Smooth muscle cell (in vitro differentiated cells): ENCODE measurements around the gene MACIR. TPM values are rescaled to one million over a fixed set of nuclear protein-coding genes. Genes with fewer than 3 reads are reported as not detected.

Experiments
- DNase-seq: peaks from one replicate; lab custom pipeline; 2025; ENCODE audit not compliant: unreplicated experiment; lab: John Stamatoyannopoulos, UW
- H2AFZ ChIP-seq: fragments of 200-600 bp; sonication (generic); 2 replicates; pipeline ENCODE4 v1.6.0; 2016; ENCODE audit warnings: antibody characterized with exemption, low read depth, mild to moderate bottlenecking
- H3F3A ChIP-seq: fragments of 200-600 bp; sonication (generic); 2 replicates; pipeline ENCODE4 v1.6.0; 2017; ENCODE audit warnings: antibody characterized with exemption, low read depth
- H3K27ac ChIP-seq: fragments of 200-600 bp; sonication (generic); 2 replicates; pipeline ENCODE4 v1.5.1; 2016; ENCODE audit warnings: low read depth, mild to moderate bottlenecking
- H3K27me3 ChIP-seq: fragments of 200-600 bp; sonication (generic); 2 replicates; pipeline ENCODE4 v1.6.1; 2016; ENCODE audit warnings: low read depth, mild to moderate bottlenecking
- H3K36me3 ChIP-seq: fragments of 200-600 bp; sonication (generic); 2 replicates; pipeline ENCODE4 v1.5.1; 2016; ENCODE audit warnings: low read depth
- H3K4me1 ChIP-seq: fragments of 200-600 bp; sonication (generic); 2 replicates; pipeline ENCODE4 v1.5.1; 2016; ENCODE audit warnings: low read depth
- H3K4me2 ChIP-seq: fragments of 200-600 bp; sonication (generic); 2 replicates; pipeline ENCODE4 v1.6.0; 2016; ENCODE audit warnings: mild to moderate bottlenecking
- H3K4me3 ChIP-seq: fragments of 200-600 bp; sonication (generic); 2 replicates; pipeline ENCODE4 v1.5.1; 2016; ENCODE audit warnings: mild to moderate bottlenecking
- H3K79me2 ChIP-seq: fragments of 200-600 bp; sonication (generic); 2 replicates; pipeline ENCODE4 v1.6.0; 2016; ENCODE audit warnings: low read depth, mild to moderate bottlenecking
- H3K9ac ChIP-seq: fragments of 200-600 bp; sonication (generic); 2 replicates; pipeline ENCODE4 v1.6.0; 2016; ENCODE audit warnings: low read depth
- H3K9me3 ChIP-seq: fragments of 200-600 bp; sonication (generic); replicated peaks from 2 replicates; pipeline ENCODE4 v1.5.1; 2016; ENCODE audit warnings: low read depth
- H4K20me1 ChIP-seq: fragments of 200-600 bp; sonication (generic); 2 replicates; pipeline ENCODE4 v1.6.0; 2016; ENCODE audit warnings: low read depth
- WGBS: methylation state at CpG from one replicate; pipeline ENCODE4 v1.1.7; 2016; ENCODE audit warnings: low lambda C conversion rate; 5-methylcytosine and 5-hydroxymethylcytosine counted together
- polyA plus RNA-seq: library from polyadenylated mRNA; unstranded; fragments of >200 nt; fragmentation: Nextera tagmentation; extraction: Ambion mirVana; gene quantifications from 2 replicates; pipeline ENCODE4 v1.2.1, GENCODE V29; 2016
- total RNA-seq: library from RNA; depleted of rRNA; stranded (reverse); fragments of >200 nt; gene quantifications from 2 replicates; pipeline ENCODE4 v1.2.3, GENCODE V29; 2014
- TF ChIP-seq, protein P1 (sequence below): fragments of 200-600 bp; sonication (generic); IDR thresholded peaks from 2 replicates; pipeline ENCODE4 v1.5.1; 2017; ENCODE audit warnings: borderline replicate concordance, mild to moderate bottlenecking, antibody characterized with exemption; ENCODE audit not compliant: insufficient read depth, poor library complexity, severe bottlenecking

MACIR gene
- total and polyA plus RNA-seq, 2 experiments from 2014 or later: 6.7 to 24.0 TPM

DNA sequence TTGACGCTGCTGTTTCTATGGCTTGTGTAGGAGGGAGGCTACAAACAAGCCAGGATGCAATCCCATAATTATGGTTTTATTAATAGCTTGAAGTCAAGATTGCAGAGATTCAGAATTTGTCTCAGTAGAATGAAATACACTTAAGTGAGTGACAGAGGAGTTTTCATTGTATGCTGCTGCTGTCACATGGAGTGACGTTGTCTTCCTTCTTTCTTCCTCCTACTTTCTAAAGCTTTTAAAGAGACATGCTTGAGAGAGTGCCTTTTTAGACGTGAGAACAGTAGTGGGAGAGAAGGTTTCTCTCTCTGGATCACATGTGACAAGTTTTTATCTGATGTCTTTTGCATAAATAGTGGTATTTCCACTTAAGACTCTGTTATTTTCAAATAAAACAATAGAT is 48.9 kb downstream of the MACIR start:
- H3K27me3 ChIP-seq: no peaks in the 10 kb centered on the region
- H3K4me3 ChIP-seq: no peak overlapping the region
- no peak overlapping the region for H3K4me2 ChIP-seq
- WGBS: 85% methylated on average over 3 of the region's 3 CpGs
- H3K9ac ChIP-seq: no peak overlapping the region
- no peaks in the 10 kb centered on the region for H3K4me1 ChIP-seq
- no peaks in the 10 kb centered on the region for H3K36me3 ChIP-seq
- H3K79me2 ChIP-seq: no peaks in the 10 kb centered on the region
- H2AFZ ChIP-seq: no peak overlapping the region
- DNase-seq: no peak
- TF ChIP-seq, protein P1, sequence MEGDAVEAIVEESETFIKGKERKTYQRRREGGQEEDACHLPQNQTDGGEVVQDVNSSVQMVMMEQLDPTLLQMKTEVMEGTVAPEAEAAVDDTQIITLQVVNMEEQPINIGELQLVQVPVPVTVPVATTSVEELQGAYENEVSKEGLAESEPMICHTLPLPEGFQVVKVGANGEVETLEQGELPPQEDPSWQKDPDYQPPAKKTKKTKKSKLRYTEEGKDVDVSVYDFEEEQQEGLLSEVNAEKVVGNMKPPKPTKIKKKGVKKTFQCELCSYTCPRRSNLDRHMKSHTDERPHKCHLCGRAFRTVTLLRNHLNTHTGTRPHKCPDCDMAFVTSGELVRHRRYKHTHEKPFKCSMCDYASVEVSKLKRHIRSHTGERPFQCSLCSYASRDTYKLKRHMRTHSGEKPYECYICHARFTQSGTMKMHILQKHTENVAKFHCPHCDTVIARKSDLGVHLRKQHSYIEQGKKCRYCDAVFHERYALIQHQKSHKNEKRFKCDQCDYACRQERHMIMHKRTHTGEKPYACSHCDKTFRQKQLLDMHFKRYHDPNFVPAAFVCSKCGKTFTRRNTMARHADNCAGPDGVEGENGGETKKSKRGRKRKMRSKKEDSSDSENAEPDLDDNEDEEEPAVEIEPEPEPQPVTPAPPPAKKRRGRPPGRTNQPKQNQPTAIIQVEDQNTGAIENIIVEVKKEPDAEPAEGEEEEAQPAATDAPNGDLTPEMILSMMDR: no peak
- no peak overlapping the region for H3K27ac ChIP-seq
- H4K20me1 ChIP-seq: no peaks in the 10 kb centered on the region
- no peaks in the 10 kb centered on the region for H3F3A ChIP-seq
- no peaks in the 10 kb centered on the region for H3K9me3 ChIP-seq

DNA sequence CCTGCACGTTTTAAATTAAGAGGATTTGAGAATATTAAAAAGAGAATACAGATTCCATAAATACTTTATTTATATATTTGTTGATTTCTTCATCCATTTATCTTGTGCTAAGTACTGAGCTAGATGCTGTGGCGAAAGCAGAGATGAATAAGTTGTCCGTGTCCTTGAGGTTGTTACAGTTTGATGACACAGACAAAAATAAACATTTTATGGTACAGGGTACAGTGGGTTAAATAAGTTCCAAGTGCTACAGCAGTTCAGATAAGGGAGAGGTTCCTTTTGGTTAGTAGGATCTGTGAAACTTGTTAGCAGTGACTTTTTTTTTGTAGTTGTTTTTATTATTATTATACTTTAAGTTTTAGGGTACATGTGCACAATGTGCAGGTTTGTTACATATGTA is 50.2 kb downstream of the MACIR start:
- TF ChIP-seq, protein P1: no peak
- no peaks in the 10 kb centered on the region for H3K4me1 ChIP-seq
- H3K27me3 ChIP-seq: no peaks in the 10 kb centered on the region
- no peak overlapping the region for H2AFZ ChIP-seq
- 80% methylated on average over 3 of the region's 3 CpGs for WGBS
- no peak overlapping the region for H3K9ac ChIP-seq
- H3K9me3 ChIP-seq: no peaks in the 10 kb centered on the region
- no peaks in the 10 kb centered on the region for H3F3A ChIP-seq
- no peak overlapping the region for H3K4me2 ChIP-seq
- DNase-seq: no peak
- no peaks in the 10 kb centered on the region for H3K36me3 ChIP-seq
- H3K79me2 ChIP-seq: no peaks in the 10 kb centered on the region
- no peak overlapping the region for H3K4me3 ChIP-seq
- no peaks in the 10 kb centered on the region for H4K20me1 ChIP-seq
- H3K27ac ChIP-seq: no peak overlapping the region

DNA sequence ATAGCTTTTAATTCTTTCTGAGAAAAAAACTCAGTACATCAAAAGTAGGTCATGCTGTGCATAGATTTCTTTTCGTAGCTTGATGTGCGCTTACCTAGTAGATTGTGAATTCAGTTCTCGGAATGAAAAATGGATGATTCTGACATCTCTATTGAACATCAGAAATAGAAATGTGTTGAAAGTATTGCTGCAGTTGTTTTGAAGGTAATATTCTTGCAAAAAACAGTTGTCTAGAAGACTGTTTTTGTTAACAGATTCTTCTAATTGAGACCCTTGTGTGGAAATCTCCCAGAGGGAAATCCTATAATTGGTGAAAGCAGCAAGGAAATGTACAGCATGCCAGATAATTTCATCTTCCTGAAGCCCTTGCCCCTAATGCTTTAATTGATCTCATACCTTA is 54.5 kb downstream of the MACIR start:
- Histone ChIP-seq H3F3A (no peaks in the 10 kb centered on the region), H3K79me2 (no peaks in the 10 kb centered on the region), H3K4me2 (no peak overlapping the region), H3K4me3 (no peak overlapping the region), H3K36me3 (no peaks in the 10 kb centered on the region), H3K27ac (no peak overlapping the region), H3K9ac (no peak overlapping the region), H3K9me3 (no peaks in the 10 kb centered on the region), H2AFZ (no peak overlapping the region), H4K20me1 (no peaks in the 10 kb centered on the region), H3K4me1 (no peaks in the 10 kb centered on the region), H3K27me3 (no peaks in the 10 kb centered on the region)
- DNase-seq: no peak
- 93% methylated on average over 3 of the region's 3 CpGs for whole genome bisulfite sequencing
- TF ChIP-seq, protein P1: no peak

DNA sequence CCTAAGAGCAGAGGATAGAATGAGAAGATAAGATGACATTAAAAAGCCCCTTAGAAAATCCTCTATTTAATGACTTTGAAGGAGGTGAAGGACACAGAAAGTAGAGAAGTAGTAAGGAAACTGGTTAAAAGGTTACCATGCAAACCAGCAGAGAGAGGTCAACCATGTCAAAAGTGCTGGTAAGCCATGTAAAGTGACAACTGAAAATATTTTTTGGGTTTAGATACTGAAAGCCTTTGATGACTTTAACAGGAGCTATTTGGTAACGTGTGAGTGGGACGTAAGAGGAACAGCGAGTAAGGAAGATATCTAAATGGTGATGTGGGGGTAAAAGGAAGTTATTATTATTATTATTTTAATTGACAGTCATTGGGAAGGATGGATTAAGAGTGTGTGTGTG is 56.9 kb downstream of the MACIR start:
- Histone ChIP-seq H3K27ac (no peak overlapping the region), H3K4me1 (no peaks in the 10 kb centered on the region), H2AFZ (no peak overlapping the region), H3K9ac (no peak overlapping the region), H3K79me2 (no peaks in the 10 kb centered on the region), H3K36me3 (no peaks in the 10 kb centered on the region), H3F3A (no peaks in the 10 kb centered on the region), H3K4me3 (no peak overlapping the region), H3K9me3 (no peaks in the 10 kb centered on the region), H4K20me1 (no peaks in the 10 kb centered on the region), H3K27me3 (no peaks in the 10 kb centered on the region), H3K4me2 (no peak overlapping the region)
- TF ChIP-seq, protein P1: no peak
- WGBS: 87% methylated on average over 3 of the region's 3 CpGs
- no peak for DNase-seq
